HepG2 (cell line): ENCODE measurements around the gene BBS1. TPM values are rescaled to one million over a fixed set of nuclear protein-coding genes. Genes with fewer than 3 reads are reported as not detected.

Source experiments
- AHR ChIP-seq: IDR thresholded peaks from 2 replicates; pipeline ENCODE4 v1.6.1; 2018; ENCODE audit warnings: missing genetic modification reagents, missing compliant biosample characterization
- CENPT ChIP-seq: sonication (generic); formaldehyde crosslinking; IDR thresholded peaks from 2 replicates; pipeline ENCODE4 v1.8.0; 2022; ENCODE audit warnings: low read depth, mild to moderate bottlenecking, moderate library complexity, missing genetic modification reagents
- CSRNP1 ChIP-seq: sonication (generic); formaldehyde crosslinking; IDR thresholded peaks from 2 replicates; pipeline ENCODE4 v1.8.1; 2023; ENCODE audit warnings: mild to moderate bottlenecking, missing genetic modification reagents
- DBP ChIP-seq: sonication (generic); formaldehyde crosslinking; IDR thresholded peaks from 2 replicates; pipeline ENCODE4 v1.4.0; 2020; ENCODE audit warnings: missing genetic modification reagents; ENCODE audit errors: not compliant biosample characterization
- DNMT1 ChIP-seq: sonication (generic); formaldehyde crosslinking; IDR thresholded peaks from 2 replicates; pipeline ENCODE4 v1.5.1; 2020; ENCODE audit warnings: mild to moderate bottlenecking, missing genetic modification reagents
- DNMT3B ChIP-seq: conservative IDR thresholded peaks from 2 replicates; pipeline ENCODE4 v1.6.1; 2016; ENCODE audit warnings: missing biosample characterization, control low read depth
- FOSL1 ChIP-seq: sonication (generic); formaldehyde crosslinking; IDR thresholded peaks from 2 replicates; pipeline ENCODE4 v1.9.0; 2021; ENCODE audit warnings: missing genetic modification reagents, borderline replicate concordance
- FOXA3 ChIP-seq: IDR thresholded peaks from 2 replicates; pipeline ENCODE4 v1.6.1; 2016; ENCODE audit warnings: missing genetic modification reagents, missing compliant biosample characterization
- GTF3A ChIP-seq: sonication (generic); formaldehyde crosslinking; conservative IDR thresholded peaks from 2 replicates; pipeline ENCODE4 v1.4.0; 2020; ENCODE audit warnings: mild to moderate bottlenecking, missing genetic modification reagents
- GZF1 ChIP-seq: sonication (generic); formaldehyde crosslinking; IDR thresholded peaks from 2 replicates; pipeline ENCODE4 v1.5.1; 2020; ENCODE audit warnings: mild to moderate bottlenecking, missing genetic modification reagents
- HIC2 ChIP-seq: sonication (generic); formaldehyde crosslinking; IDR thresholded peaks from 2 replicates; pipeline ENCODE4 v1.9.0; 2022; ENCODE audit warnings: low read depth, missing genetic modification reagents
- HNRNPH1 ChIP-seq: fragments of 200-400 bp; formaldehyde crosslinking; optimal IDR thresholded peaks from 2 replicates; pipeline ENCODE3; 2017; ENCODE audit warnings: mild to moderate bottlenecking, low read depth, low read length
- MBNL3 ChIP-seq: fragments of 250-450 bp; sonication (Bioruptor Pico); conservative IDR thresholded peaks from 2 replicates; pipeline ENCODE4 v1.8.0; 2022; ENCODE audit warnings: mild to moderate bottlenecking, inconsistent platforms
- MXD4 ChIP-seq: IDR thresholded peaks from 2 replicates; pipeline ENCODE4 v1.6.1; 2016; ENCODE audit warnings: mild to moderate bottlenecking, missing biosample characterization, missing genetic modification reagents
- POGZ ChIP-seq: sonication (generic); formaldehyde crosslinking; IDR thresholded peaks from 2 replicates; pipeline ENCODE4 v1.4.0; 2020; ENCODE audit warnings: mild to moderate bottlenecking, missing genetic modification reagents
- RFX1 ChIP-seq: fragments of 450-650 bp; IDR thresholded peaks from 2 replicates; pipeline ENCODE4 v1.6.1; 2017
- SMYD3 ChIP-seq: sonication (generic); formaldehyde crosslinking; IDR thresholded peaks from 2 replicates; pipeline ENCODE4 v1.8.1; 2023; ENCODE audit warnings: mild to moderate bottlenecking, missing genetic modification reagents
- YY1 ChIP-seq: IDR thresholded peaks from 2 replicates; pipeline ENCODE4 v1.6.1; 2011; ENCODE audit warnings: low read length, low read depth, moderate library complexity, mild to moderate bottlenecking; ENCODE audit not compliant: insufficient read depth, insufficient replicate concordance
- ZBTB34 ChIP-seq: sonication (generic); formaldehyde crosslinking; IDR thresholded peaks from 2 replicates; pipeline ENCODE4 v1.8.0; 2022; ENCODE audit warnings: mild to moderate bottlenecking, missing genetic modification reagents
- ZNF160 ChIP-seq: sonication (generic); formaldehyde crosslinking; IDR thresholded peaks from 2 replicates; pipeline ENCODE4 v1.8.0; 2022; ENCODE audit warnings: mild to moderate bottlenecking, inconsistent platforms, missing genetic modification reagents
- ZNF317 ChIP-seq: sonication (generic); formaldehyde crosslinking; IDR thresholded peaks from 2 replicates; pipeline ENCODE4 v1.5.0; 2020; ENCODE audit warnings: mild to moderate bottlenecking, missing genetic modification reagents
- ZNF510 ChIP-seq: sonication (generic); formaldehyde crosslinking; IDR thresholded peaks from 2 replicates; pipeline ENCODE4 v1.4.0; 2020; ENCODE audit warnings: low read depth, mild to moderate bottlenecking, missing genetic modification reagents
- ZNF546 ChIP-seq: sonication (generic); formaldehyde crosslinking; conservative IDR thresholded peaks from 2 replicates; pipeline ENCODE4 v1.8.1; 2023; ENCODE audit warnings: mild to moderate bottlenecking, missing genetic modification reagents
- ZNF570 ChIP-seq: sonication (generic); formaldehyde crosslinking; IDR thresholded peaks from 2 replicates; pipeline ENCODE4 v1.4.0; 2020; ENCODE audit warnings: mild to moderate bottlenecking, missing genetic modification reagents, borderline replicate concordance
- ZNF776 ChIP-seq: sonication (generic); formaldehyde crosslinking; IDR thresholded peaks from 2 replicates; pipeline ENCODE4 v1.4.0; 2020; ENCODE audit warnings: mild to moderate bottlenecking, missing genetic modification reagents
- polyA plus RNA-seq, 8 experiments: library from polyadenylated mRNA; depleted of rRNA in 3 of 8; stranded (reverse) in 7 of 8; unstranded in 1 of 8; fragments of >200 nt; fragmentation: Illumina TruSeq in 4 of 8; extraction: Trizol in 4 of 8; gene quantifications; 2 replicates each; pipeline versions ENCODE4 v1.2.1 to v1.2.3, GENCODE V29; 2011 to 2016; ENCODE audit warnings: low read depth in 4 of 8, missing spikeins in 1 of 8, mixed read lengths in 1 of 8; ENCODE audit not compliant: insufficient read depth in 1 of 8
- total RNA-seq, 5 experiments: library from RNA; depleted of rRNA; stranded (reverse); fragments of >200 nt; fragmentation: Illumina TruSeq; extraction: Trizol; gene quantifications; 2 replicates each; pipeline ENCODE4 v1.2.3, GENCODE V29; 2016; ENCODE audit warnings: low read depth in 1 of 5

The BBS1 gene
- total and polyA plus RNA-seq, 2 of the 13 experiments (the other 11 are each of a cell fraction or from before 2014, with no cell fraction given), result 11.7 to 14.1 TPM

- TF ChIP-seq YY1 (peak; percentile 62), FOSL1 (CRISPR knock-in tag) (no peak), FOXA3 (CRISPR knock-in tag) (0 out of 2 replicates have a peak, but pooled peaks have one; percentile 29), POGZ (CRISPR knock-in tag) (no peak), MBNL3 (CRISPR knock-in tag) (no peak), HNRNPH1 (no peak), CENPT (CRISPR knock-in tag) (no peak), GZF1 (CRISPR knock-in tag) (no peak), RFX1 (no peak), GTF3A (CRISPR knock-in tag) (no peak), ZNF776 (CRISPR knock-in tag) (no peak; the same call in 1 of the 2 replicates), ZNF546 (CRISPR knock-in tag) (no peak), ZBTB34 (no peak), ZNF160 (CRISPR knock-in tag) (no peak), DBP (CRISPR knock-in tag) (no peak), ZNF570 (CRISPR knock-in tag) (no peak), HIC2 (CRISPR knock-in tag) (no peak), ZNF510 (CRISPR knock-in tag) (peak; percentile 54; the same call in 1 of the 2 replicates), DNMT1 (CRISPR knock-in tag) (0 out of 2 replicates have a peak, but pooled peaks have one; percentile 78), AHR (CRISPR knock-in tag) (no peak), CSRNP1 (CRISPR knock-in tag) (peak; percentile 81; the same call in 1 of the 2 replicates), SMYD3 (CRISPR knock-in tag) (peak; percentile 68; the same call in 1 of the 2 replicates), ZNF317 (CRISPR knock-in tag) (no peak), MXD4 (CRISPR knock-in tag) (peak; percentile 92), DNMT3B (CRISPR knock-in tag) (0 out of 2 replicates have a peak, but pooled peaks have one; percentile 32)
Observed at GRCh38 chr11:66480117-66480938, 30.1 kb upstream of the BBS1 start, which contains the start of gene DPP3 (continued).
